ENCODE data around the gene ACTR2.
"Not testable (repeated sequence)": the region's sequence is repeated elsewhere in the genome, so short reads cannot be mapped to it uniquely, and the experiment has no call there.

ACTR2 gene

DNA sequence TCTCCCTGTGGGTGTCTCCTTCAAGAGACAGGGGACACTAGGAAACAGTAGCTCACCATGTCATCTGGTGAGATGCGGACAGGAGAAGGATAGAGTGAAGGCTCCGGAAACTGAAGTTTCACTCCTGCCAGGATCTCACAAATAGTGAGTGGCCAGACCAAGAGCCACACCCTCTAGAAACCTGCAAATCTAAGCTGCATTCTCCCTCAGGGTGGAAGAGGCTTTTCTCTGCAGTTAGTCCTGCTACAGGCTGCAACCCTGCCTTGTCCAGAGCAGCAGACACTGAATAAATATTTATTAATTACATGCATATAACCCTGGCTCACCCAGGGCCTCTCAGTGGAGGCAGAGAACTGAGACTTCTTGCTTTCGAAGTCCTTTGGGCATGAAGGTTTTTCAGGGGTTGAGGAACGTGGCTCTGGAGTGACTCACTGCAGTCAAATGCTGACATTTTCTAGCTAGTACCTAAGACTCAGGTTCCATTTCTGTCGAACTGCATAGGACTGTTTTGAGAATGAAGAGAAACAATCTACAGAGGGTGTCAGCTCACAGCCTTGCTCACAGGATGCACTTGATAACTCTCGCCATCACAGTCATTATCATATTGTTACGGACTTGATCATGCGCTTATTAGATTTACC, 87.3 kb downstream of the ACTR2 start:
- no peak for DNase-seq

DNA sequence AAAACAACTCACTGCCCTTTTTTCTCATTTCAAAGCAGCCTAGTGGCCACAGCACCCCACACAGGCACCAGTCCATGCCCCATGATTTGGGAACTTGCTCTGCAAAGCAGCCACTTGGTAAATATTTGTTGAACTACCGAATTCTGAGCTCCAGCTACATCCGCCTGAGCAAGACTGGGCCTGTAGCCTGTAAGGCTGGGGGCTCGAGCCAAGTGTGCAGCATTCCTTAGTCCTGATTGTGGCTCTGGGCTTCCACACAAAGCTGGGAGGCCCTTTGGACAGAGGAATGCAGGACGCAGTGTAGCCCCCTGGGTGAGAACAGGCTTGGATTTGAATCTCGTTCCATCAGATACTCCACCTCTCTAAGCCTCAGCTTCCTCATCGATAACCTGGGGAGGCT, 88.4 kb downstream of the ACTR2 start:
- DNase-seq, result no peak

DNA sequence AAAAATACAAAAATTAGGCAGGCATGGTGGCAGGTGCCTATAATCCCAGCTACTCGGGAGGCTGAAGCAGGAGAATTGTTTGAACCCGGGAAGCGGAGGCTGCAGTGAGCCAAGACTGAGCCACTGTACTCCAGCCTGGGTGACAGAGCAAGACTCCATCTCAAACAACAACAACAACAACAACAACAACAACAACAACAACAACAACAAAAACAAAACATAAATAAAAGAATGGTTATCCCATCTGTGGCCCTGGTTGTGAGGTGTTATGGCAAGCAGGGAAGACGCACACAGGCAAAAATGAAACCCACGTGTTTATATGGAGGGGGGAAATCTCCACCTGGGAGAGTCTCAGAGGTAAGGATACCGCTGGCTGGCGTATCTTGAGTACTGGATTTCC, 89.7 kb downstream of the ACTR2 start:
- DNase-seq, result not testable (repeated sequence)

DNA sequence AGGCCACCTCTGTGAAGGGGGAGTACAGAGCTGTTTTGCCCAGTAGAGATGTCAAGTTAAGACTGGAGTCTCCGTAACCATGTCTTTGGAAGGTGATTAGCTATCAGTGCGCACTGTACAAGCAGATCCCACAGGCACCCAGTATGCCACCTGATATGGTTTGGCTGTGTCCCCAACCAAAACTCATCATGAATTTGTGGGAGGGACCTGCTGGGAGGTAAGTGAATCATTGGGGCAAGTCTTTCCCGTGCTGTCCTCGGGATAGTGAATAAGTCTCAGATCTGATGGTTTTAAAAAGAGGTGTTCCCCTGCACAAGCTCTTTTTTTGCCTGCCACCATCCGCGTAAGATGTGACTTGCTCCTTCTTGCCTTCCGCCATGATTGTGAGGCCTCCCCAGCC, 90.2 kb downstream of the ACTR2 start:
- no peak for DNase-seq

DNA sequence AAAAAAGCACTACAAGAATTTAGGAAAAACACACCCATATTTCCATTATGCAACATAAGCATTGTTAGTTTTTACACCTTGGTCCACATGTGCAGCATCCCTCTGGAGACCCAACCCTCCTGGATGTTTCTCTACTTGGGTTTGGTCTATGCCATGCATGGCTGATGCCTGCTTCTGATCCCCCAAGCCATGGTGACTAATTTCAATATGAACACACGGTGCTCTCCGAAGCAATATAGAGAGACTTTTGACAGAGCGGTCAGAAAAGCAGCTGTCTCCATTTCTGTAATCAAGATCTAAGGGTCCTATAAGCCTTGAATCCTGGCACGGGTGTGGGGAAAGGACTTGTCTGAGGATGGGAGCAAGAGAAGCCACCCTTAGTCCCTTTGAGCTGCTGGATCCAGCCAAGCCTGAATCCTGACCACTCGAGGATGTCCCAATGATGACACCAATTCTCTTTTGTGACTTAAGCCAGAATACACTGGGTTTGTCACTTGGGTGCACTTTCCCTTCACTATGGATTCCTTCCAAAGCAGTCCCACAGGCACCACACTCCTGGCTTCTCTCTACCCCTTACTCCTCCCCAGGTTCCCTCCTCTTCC, 91.5 kb downstream of the ACTR2 start:
- no peak for DNase-seq

DNA sequence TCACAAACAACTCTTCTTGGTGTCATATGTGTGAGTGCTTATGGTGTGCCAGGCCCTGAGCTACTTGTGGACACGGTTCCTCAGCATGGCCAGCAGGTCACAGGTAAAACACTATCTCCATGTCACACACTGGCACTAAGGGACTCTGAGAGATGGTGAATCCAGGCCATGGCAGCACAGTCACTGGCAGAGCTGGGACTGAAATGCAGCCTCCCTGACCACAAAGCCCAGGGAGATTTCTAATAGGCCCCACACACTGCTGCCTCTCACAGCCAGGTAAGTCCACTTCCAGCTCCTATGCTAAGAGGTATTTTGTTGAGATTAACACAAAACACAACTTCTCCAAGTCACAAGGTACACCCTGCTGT, 92.0 kb downstream of the ACTR2 start:
- DNase-seq, result no peak

DNA sequence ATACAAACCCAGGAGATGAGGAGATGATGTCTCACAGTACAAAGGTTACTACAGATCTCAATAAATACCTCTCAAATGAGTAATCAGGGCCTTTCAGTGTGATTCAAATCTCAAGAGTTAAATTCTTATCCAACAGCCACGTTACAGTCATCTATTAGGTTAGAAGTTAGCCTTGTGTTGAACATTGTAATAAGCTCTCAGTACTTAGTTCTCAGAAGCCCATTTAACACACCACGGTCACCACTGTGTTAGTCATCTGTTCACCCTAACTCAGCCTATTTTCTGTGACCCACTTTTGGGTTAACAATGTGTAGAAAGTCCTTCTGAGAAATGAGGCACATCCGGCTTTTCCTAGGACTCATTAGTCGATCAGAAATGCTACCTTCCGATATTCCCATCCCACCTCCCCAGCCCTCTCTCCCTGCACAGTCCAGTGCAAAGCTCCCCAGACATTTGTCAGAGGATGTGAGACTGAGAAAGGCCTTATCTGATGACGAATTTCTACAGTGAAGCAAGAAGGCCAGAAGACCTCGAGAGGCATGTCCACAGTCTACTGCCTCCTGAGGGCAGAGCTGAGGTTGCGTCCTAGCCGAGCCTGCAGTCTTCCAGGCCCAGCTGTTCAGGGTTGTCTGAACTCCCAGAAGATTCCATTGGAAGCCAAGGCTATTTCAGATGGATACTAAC, 92.6 kb downstream of the ACTR2 start:
- DNase-seq, result no peak
